ENCODE results near the gene SEL1L3.

Gene SEL1L3

GRCh38 chr4:25703731-25704388, 158.9 kb downstream of the SEL1L3 start:
- H3K4me3 ChIP-seq (ENCODE audit: low read depth, low read length) = no peak overlapping the region
- TF ChIP-seq CTCF (IDR thresholded peaks at IDR 0.05; ENCODE audit: borderline replicate concordance, insufficient read depth, low read depth, low read length) = no peak

- no peak overlapping the region for H3K4me3 ChIP-seq (ENCODE audit: low read depth, low read length)
- no peak for TF ChIP-seq CTCF (IDR thresholded peaks at IDR 0.05; ENCODE audit: borderline replicate concordance, insufficient read depth, low read depth, low read length)
Observed at GRCh38 chr4:25702848-25703247, 159.9 kb downstream of the SEL1L3 start.

- no peak for TF ChIP-seq CTCF (IDR thresholded peaks at IDR 0.05; ENCODE audit: borderline replicate concordance, insufficient read depth, low read depth, low read length)
Observed at GRCh38 chr4:25700661-25701060, 162.1 kb downstream of the SEL1L3 start.

GRCh38 chr4:25697516-25697915, 165.3 kb downstream of the SEL1L3 start:
- TF ChIP-seq CTCF (IDR thresholded peaks at IDR 0.05; ENCODE audit: borderline replicate concordance, insufficient read depth, low read depth, low read length) = no peak
- no peak overlapping the region for H3K4me3 ChIP-seq (ENCODE audit: low read depth, low read length)

More at GRCh38 chr4:25700661-25701060, 162.1 kb downstream of the SEL1L3 start:
- no peak overlapping the region for H3K4me3 ChIP-seq (ENCODE audit: low read depth, low read length)

Measured in GM12875 (cell line).